Uterus (tissue), 2 donors: ENCODE data around the gene STYXL1.

Experiments
- POLR2A ChIP-seq, 2 donors: fragments of 450-650 bp; IDR thresholded peaks; one replicate each; pipeline ENCODE4 v1.6.1; 2016; ENCODE audit warnings: antibody characterized with exemption in 2 of 2, mild to moderate bottlenecking in 1 of 2, moderate library complexity in 1 of 2
- TF ChIP-seq, protein P1 (sequence below), 4 experiments: fragments of 200-600 bp in 2 of 4; fragments of 450-650 bp in 2 of 4; sonication (generic) in 2 of 4; IDR thresholded peaks; one replicate each; pipeline ENCODE4 v1.5.1; 2016 to 2019; ENCODE audit warnings: antibody characterized with exemption in 4 of 4, mild to moderate bottlenecking in 2 of 4, moderate library complexity in 1 of 4

GRCh38 chr7:75969704-75970498 is 77.9 kb downstream of the STYXL1 start:
- TF ChIP-seq, protein P1, sequence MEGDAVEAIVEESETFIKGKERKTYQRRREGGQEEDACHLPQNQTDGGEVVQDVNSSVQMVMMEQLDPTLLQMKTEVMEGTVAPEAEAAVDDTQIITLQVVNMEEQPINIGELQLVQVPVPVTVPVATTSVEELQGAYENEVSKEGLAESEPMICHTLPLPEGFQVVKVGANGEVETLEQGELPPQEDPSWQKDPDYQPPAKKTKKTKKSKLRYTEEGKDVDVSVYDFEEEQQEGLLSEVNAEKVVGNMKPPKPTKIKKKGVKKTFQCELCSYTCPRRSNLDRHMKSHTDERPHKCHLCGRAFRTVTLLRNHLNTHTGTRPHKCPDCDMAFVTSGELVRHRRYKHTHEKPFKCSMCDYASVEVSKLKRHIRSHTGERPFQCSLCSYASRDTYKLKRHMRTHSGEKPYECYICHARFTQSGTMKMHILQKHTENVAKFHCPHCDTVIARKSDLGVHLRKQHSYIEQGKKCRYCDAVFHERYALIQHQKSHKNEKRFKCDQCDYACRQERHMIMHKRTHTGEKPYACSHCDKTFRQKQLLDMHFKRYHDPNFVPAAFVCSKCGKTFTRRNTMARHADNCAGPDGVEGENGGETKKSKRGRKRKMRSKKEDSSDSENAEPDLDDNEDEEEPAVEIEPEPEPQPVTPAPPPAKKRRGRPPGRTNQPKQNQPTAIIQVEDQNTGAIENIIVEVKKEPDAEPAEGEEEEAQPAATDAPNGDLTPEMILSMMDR (IDR thresholded peaks at IDR 0.05), result no peak
- TF ChIP-seq POLR2A (IDR thresholded peaks at IDR 0.05), result no peak
